Measurements from ENCODE around the gene WDR35. TPM values are rescaled to one million over a fixed set of nuclear protein-coding genes. Genes with fewer than 3 reads are reported as not detected.

The WDR35 gene
- total RNA-seq, 1 experiment from 2014 or later, result 8.2 TPM

- Histone ChIP-seq H3K79me2 (ENCODE audit: low read depth) (peaks cover 34% of the 10 kb centered on the region), H2AFZ (no peak overlapping the region), H3K36me3 (ENCODE audit: low read depth) (peaks cover 75% of the 10 kb centered on the region), H3K9me2 (ENCODE audit: insufficient read depth) (no peaks in the 10 kb centered on the region), H3K4me1 (replicated peaks; ENCODE audit: insufficient read depth) (peaks cover 11% of the 10 kb centered on the region), H3K27me3 (ENCODE audit: insufficient read depth, low read depth) (no peaks in the 10 kb centered on the region), H3F3A (ENCODE audit: insufficient read depth, low read depth) (peaks cover 22% of the 10 kb centered on the region), H4K20me1 (ENCODE audit: insufficient read depth) (peaks cover 12% of the 10 kb centered on the region; the same call in 1 of the 2 replicates), H3K4me3 (no peak overlapping the region), H3K4me2 (no peak overlapping the region), H3K9me3 (ENCODE audit: insufficient read depth, low read depth) (no peaks in the 10 kb centered on the region), H3K27ac (no peak overlapping the region)
- BruUV-seq (replicated peaks), result no TSS peak
- ChIA-PET CTCF (no interaction called here), POLR2A (ENCODE audit: unreplicated experiment) (interaction anchor here (0.6 kb wide), 1 partner anchor 9 kb away, joined by 3 read pairs; no protein-coding TSS in a partner anchor)
- intact Hi-C loops (cut with micrococcal nuclease; ENCODE audit: unreplicated experiment), result loop anchor here (10.0 kb wide), 1 partner anchor 259 kb away; no protein-coding TSS in a partner anchor
- no peak for DNase-seq
- TF ChIP-seq EZH2 (IDR thresholded peaks at IDR 0.05; ENCODE audit: low read depth), result no peak
- TF ChIP-seq, protein P1, sequence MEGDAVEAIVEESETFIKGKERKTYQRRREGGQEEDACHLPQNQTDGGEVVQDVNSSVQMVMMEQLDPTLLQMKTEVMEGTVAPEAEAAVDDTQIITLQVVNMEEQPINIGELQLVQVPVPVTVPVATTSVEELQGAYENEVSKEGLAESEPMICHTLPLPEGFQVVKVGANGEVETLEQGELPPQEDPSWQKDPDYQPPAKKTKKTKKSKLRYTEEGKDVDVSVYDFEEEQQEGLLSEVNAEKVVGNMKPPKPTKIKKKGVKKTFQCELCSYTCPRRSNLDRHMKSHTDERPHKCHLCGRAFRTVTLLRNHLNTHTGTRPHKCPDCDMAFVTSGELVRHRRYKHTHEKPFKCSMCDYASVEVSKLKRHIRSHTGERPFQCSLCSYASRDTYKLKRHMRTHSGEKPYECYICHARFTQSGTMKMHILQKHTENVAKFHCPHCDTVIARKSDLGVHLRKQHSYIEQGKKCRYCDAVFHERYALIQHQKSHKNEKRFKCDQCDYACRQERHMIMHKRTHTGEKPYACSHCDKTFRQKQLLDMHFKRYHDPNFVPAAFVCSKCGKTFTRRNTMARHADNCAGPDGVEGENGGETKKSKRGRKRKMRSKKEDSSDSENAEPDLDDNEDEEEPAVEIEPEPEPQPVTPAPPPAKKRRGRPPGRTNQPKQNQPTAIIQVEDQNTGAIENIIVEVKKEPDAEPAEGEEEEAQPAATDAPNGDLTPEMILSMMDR (conservative IDR thresholded peaks at IDR 0.05), result no peak
Measured at GRCh38 chr2:20035955-20036666, 46.2 kb upstream of the WDR35 start.

DNA sequence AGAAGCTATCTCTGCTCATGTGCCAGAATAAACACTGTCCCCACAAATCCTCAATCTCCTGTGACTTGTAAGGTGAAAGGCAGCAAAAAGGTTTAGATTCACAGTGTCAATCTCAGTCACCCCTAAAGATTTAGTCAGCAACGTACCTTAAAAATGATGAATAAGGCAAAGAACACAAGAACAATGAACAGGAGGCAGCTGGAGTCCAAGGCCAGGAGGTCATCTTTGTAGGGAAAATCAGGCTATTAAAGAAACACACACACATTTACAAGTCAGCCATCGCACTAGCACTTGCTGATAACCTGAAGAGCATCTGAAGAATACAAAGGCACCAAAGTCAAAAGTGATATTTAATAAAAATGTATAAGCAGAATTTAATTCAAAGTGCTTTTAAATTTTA, 44.9 kb upstream of the WDR35 start:
- ChIA-PET POLR2A (ENCODE audit: unreplicated experiment) (no interaction called here), CTCF (no interaction called here)
- H3K27me3 ChIP-seq (ENCODE audit: insufficient read depth, low read depth), result no peaks in the 10 kb centered on the region
- H2AFZ ChIP-seq, result no peak overlapping the region
- no peaks in the 10 kb centered on the region for H3K9me3 ChIP-seq (ENCODE audit: insufficient read depth, low read depth)
- H3K27ac ChIP-seq, result no peak overlapping the region
- H3K4me3 ChIP-seq, result no peak overlapping the region
- H3K4me2 ChIP-seq, result no peak overlapping the region
- 0 out of 2 replicates have a peak, but pooled peaks cover 4% of the 10 kb centered on the region for H4K20me1 ChIP-seq (ENCODE audit: insufficient read depth)
- peaks cover 26% of the 10 kb centered on the region for H3K79me2 ChIP-seq (ENCODE audit: low read depth)
- H3K36me3 ChIP-seq (ENCODE audit: low read depth), result peaks cover 78% of the 10 kb centered on the region
- BruUV-seq (replicated peaks), result no TSS peak
- no peak for DNase-seq
- no peaks in the 10 kb centered on the region for H3K9me2 ChIP-seq (ENCODE audit: insufficient read depth)
- no peaks in the 10 kb centered on the region for H3K4me1 ChIP-seq (replicated peaks; ENCODE audit: insufficient read depth)
- no peak for TF ChIP-seq EZH2 (IDR thresholded peaks at IDR 0.05; ENCODE audit: low read depth)
- TF ChIP-seq, protein P1 (conservative IDR thresholded peaks at IDR 0.05), result no peak
- H3F3A ChIP-seq (ENCODE audit: insufficient read depth, low read depth), result peaks cover 12% of the 10 kb centered on the region; the same call in 1 of the 2 replicates
- intact Hi-C loops (cut with micrococcal nuclease; ENCODE audit: unreplicated experiment), result loop anchor here (10.0 kb wide), 1 partner anchor 260 kb away; no protein-coding TSS in a partner anchor

DNA sequence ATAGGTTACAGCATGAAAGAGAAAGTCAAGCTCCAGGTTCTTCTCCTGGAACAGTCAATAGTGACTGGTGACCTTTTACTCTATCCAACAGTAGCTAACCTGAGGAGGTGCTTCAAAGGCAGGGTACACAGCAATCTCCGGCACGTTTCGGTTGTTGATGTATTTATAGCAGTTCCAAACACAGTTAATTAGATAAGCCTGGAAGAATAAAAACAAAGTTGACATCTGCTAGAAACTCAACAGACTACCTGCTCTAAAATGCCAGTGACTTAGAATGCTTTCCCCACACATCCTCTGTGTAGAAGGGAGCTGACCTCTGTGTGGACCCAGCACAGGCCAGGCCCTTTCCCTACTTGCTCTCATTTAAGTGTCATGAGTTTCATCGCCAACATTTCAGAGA, 44.3 kb upstream of the WDR35 start:
- H2AFZ ChIP-seq, result no peak overlapping the region
- no peaks in the 10 kb centered on the region for H3K9me2 ChIP-seq (ENCODE audit: insufficient read depth)
- no peaks in the 10 kb centered on the region for H3K4me1 ChIP-seq (replicated peaks; ENCODE audit: insufficient read depth)
- 0 out of 2 replicates have a peak, but pooled peaks cover 4% of the 10 kb centered on the region for H4K20me1 ChIP-seq (ENCODE audit: insufficient read depth)
- CTCF ChIA-PET, result no interaction called here
- H3K36me3 ChIP-seq (ENCODE audit: low read depth), result peaks cover 81% of the 10 kb centered on the region
- H3K4me3 ChIP-seq, result no peak overlapping the region
- BruUV-seq (replicated peaks), result no TSS peak
- POLR2A ChIA-PET (ENCODE audit: unreplicated experiment), result interaction anchor here (0.6 kb wide), 2 partner anchors 37 to 45 kb away, joined by 3 to 26 read pairs; no protein-coding TSS in a partner anchor
- H3K27me3 ChIP-seq (ENCODE audit: insufficient read depth, low read depth), result no peaks in the 10 kb centered on the region
- no peak for TF ChIP-seq EZH2 (IDR thresholded peaks at IDR 0.05; ENCODE audit: low read depth)
- H3K27ac ChIP-seq, result no peak overlapping the region
- DNase-seq, result no peak
- no peaks in the 10 kb centered on the region for H3K9me3 ChIP-seq (ENCODE audit: insufficient read depth, low read depth)
- peaks cover 11% of the 10 kb centered on the region; the same call in 1 of the 2 replicates for H3F3A ChIP-seq (ENCODE audit: insufficient read depth, low read depth)
- intact Hi-C loops (cut with micrococcal nuclease; ENCODE audit: unreplicated experiment), result loop anchor here (10.0 kb wide), 1 partner anchor 261 kb away; no protein-coding TSS in a partner anchor
- peaks cover 22% of the 10 kb centered on the region for H3K79me2 ChIP-seq (ENCODE audit: low read depth)
- no peak overlapping the region for H3K4me2 ChIP-seq
